AG10803 (cell line): Measurements from ENCODE around the gene ATXN7L3B.

ENCODE experiments used
- DNase-seq: peaks from one replicate; pipeline ENCODE4 v3.0.0; 2010; ENCODE audit warnings: low read depth
- H3K4me3 ChIP-seq: 2 replicates; pipeline ENCODE4 v1.5.1; 2011; ENCODE audit warnings: mild to moderate bottlenecking, low read length, control low read depth
- CTCF ChIP-seq: conservative IDR thresholded peaks from 2 replicates; pipeline ENCODE4 v1.5.1; 2011; ENCODE audit warnings: mild to moderate bottlenecking, low read length, control low read depth, inconsistent platforms

ATXN7L3B gene

DNA sequence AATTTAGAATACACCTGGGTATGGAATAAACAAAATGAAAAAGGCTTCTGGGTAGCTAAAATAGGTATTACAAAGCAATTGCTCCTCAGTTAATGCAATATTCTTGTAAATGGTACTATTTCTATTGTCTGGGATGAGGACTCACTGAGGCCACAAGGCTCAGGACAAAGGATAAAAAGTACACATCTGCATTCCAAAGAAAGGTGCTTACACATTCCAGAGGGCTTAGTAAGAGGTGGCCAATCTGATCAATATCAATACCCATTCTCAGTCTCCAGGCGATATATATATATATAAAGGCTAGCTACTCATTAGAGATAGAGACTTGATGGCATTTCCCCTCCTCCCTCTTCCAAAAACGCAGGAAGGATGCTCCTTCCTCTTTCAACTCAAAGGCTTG, 43.8 kb downstream of the ATXN7L3B start:
- no peak for TF ChIP-seq CTCF
- DNase-seq = no peak
- H3K4me3 ChIP-seq = no peak overlapping the region

GRCh38 chr12:74584483-74585062, 46.9 kb downstream of the ATXN7L3B start:
- TF ChIP-seq CTCF = no peak
- DNase-seq = no peak
- H3K4me3 ChIP-seq = no peak overlapping the region

DNA sequence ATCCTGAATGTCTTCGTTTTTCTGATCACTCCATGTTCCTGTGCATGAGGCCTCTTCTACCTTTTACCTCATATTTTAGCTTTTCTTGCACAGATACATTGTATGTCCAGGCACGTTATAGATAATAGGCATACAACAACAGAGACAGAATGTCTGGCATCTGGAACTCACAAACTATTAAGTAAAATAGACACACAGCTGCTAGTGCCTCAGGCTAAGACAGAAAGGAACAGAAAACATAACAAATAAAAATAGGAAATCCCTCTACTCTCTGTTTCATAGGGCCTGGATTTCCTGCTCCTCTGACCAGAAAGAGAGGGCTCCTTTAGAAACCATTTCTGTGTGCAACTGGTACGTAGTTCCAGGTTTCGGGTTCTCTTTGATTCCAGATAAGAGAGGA, 48.6 kb downstream of the ATXN7L3B start:
- DNase-seq = no peak
- H3K4me3 ChIP-seq = no peak overlapping the region
- no peak for TF ChIP-seq CTCF
